ENCODE data around the gene ATP8B4. TPM values are rescaled to one million over a fixed set of nuclear protein-coding genes. Genes with fewer than 3 reads are reported as not detected.

Gene ATP8B4
- total and polyA plus RNA-seq, 10 of the 15 experiments (the other 5 are each of a cell fraction or from before 2014, with no cell fraction given), result 0.02 to 0.94 (median 0.19) TPM

- peak; percentile 72; the same call in 2 of the 3 replicates for TF ChIP-seq POU2F2 (IDR thresholded peaks at IDR 0.05; ENCODE audit: borderline replicate concordance, low read depth, low read length)
- TF ChIP-seq CBX5 (IDR thresholded peaks at IDR 0.05; ENCODE audit: low read depth), result no peak
- no peak for TF ChIP-seq NR2C1 (IDR thresholded peaks at IDR 0.05)
- no peak for TF ChIP-seq GATAD2B (conservative IDR thresholded peaks at IDR 0.05; ENCODE audit: low read depth)
- no peak for TF ChIP-seq USF1 (IDR thresholded peaks at IDR 0.05; ENCODE audit: borderline replicate concordance, extremely low read length, insufficient read depth, low read depth, low read length)
- TF ChIP-seq SREBF2 (IDR thresholded peaks at IDR 0.05; ENCODE audit: low read length), result no peak
- TF ChIP-seq MYC (IDR thresholded peaks at IDR 0.05; ENCODE audit: insufficient read depth, insufficient read length, insufficient replicate concordance, low read length, severe bottlenecking), result no peak
- no peak for TF ChIP-seq CTCF (IDR thresholded peaks at IDR 0.05 in 2 of 3, conservative IDR thresholded peaks at IDR 0.05 in 1 of 3; ENCODE audit: control insufficient read depth in 2 of 3, extremely low read depth in 1 of 3, insufficient read depth in 1 of 3, low read depth in 3 of 3, low read length in 3 of 3)
- TF ChIP-seq SREBF1 (IDR thresholded peaks at IDR 0.05; ENCODE audit: low read length), result 0 out of 2 replicates have a peak, but pooled peaks have one; percentile 55
- no peak for TF ChIP-seq HCFC1 (IDR thresholded peaks at IDR 0.05; ENCODE audit: low read length)
- no peak for TF ChIP-seq ZZZ3 (IDR thresholded peaks at IDR 0.05; ENCODE audit: control insufficient read depth, insufficient read length, low read depth)
- TF ChIP-seq TAF1 (IDR thresholded peaks at IDR 0.05; ENCODE audit: borderline replicate concordance, low read depth, low read length), result no peak
- TF ChIP-seq ZBTB33 (IDR thresholded peaks at IDR 0.05), result no peak
- TF ChIP-seq POLR2A (IDR thresholded peaks at IDR 0.05; ENCODE audit: low read depth, low read length), result no peak
- no peak for TF ChIP-seq SUZ12 (IDR thresholded peaks at IDR 0.05; ENCODE audit: unreplicated experiment)
- no peak for TF ChIP-seq SIN3A (IDR thresholded peaks at IDR 0.05; ENCODE audit: low read depth, low read length)
- TF ChIP-seq MTA2 (IDR thresholded peaks at IDR 0.05; ENCODE audit: low read depth), result peak; percentile 80; the same call in 1 of the 2 replicates
- TF ChIP-seq RELB (IDR thresholded peaks at IDR 0.05; ENCODE audit: low read depth), result peak; percentile 72
- TF ChIP-seq TCF7 (IDR thresholded peaks at IDR 0.05; ENCODE audit: borderline replicate concordance), result 0 out of 2 replicates have a peak, but pooled peaks have one; percentile 33
- TF ChIP-seq ATF7 (IDR thresholded peaks at IDR 0.05; ENCODE audit: low read depth), result peak; percentile 74
- TF ChIP-seq HDAC2 (IDR thresholded peaks at IDR 0.05), result no peak
- TF ChIP-seq CBFB (IDR thresholded peaks at IDR 0.05; ENCODE audit: low read depth), result peak; percentile 70; the same call in 1 of the 2 replicates
- no peak for TF ChIP-seq POLR2AphosphoS5 (IDR thresholded peaks at IDR 0.05; ENCODE audit: low read length)
These were observed 11.2 kb downstream of the ATP8B4 start (continued) for GRCh38 chr15:50107591-50108408.

Data from GM12878 (cell line).